Activated CD4-positive, alpha-beta T cell treated with anti-CD3 and anti-CD28 coated beads for 36 hours (primary cell): ENCODE data around the gene TDRD9. TPM values are rescaled to one million over a fixed set of nuclear protein-coding genes. Genes with fewer than 3 reads are reported as not detected.

Source experiments
- ATAC-seq: fragments of 200-7000 bp; cut with Tn5 transposase; one replicate; pipeline ENCODE4 v1.10.0; 2021; ENCODE audit warnings: mild to moderate bottlenecking, moderate library complexity
- CTCF ChIA-PET: fragments of 350-600 bp; sonication (Branson Sonifier 250); formaldehyde crosslinking; loops from one replicate; lab custom pipeline; 2021; ENCODE audit warnings: antibody characterized with exemption; lab: Charles Lee
- POLR2A ChIA-PET: fragments of 350-600 bp; sonication (Branson Sonifier 250); formaldehyde crosslinking; loops from one replicate; lab custom pipeline; 2021; ENCODE audit warnings: antibody characterized with exemption, inconsistent platforms; lab: Charles Lee
- DNase-seq: peaks from one replicate; pipeline ENCODE4 v3.0.0-alpha.2; 2020
- H3K27ac Mint-ChIP-seq: one replicate; pipeline ENCODE4 v1.8.0; 2021; ENCODE audit warnings: mixed read lengths
- H3K27me3 Mint-ChIP-seq: one replicate; pipeline ENCODE4 v1.8.0; 2021; ENCODE audit warnings: mixed read lengths
- H3K36me3 Mint-ChIP-seq: one replicate; pipeline ENCODE4 v1.8.0; 2021; ENCODE audit warnings: low read depth, mixed read lengths
- H3K4me1 Mint-ChIP-seq: one replicate; pipeline ENCODE4 v1.8.0; 2021; ENCODE audit warnings: mixed read lengths
- H3K4me3 Mint-ChIP-seq: one replicate; pipeline ENCODE4 v1.8.0; 2021; ENCODE audit warnings: mild to moderate bottlenecking, moderate library complexity, mixed read lengths
- H3K9me3 Mint-ChIP-seq: one replicate; pipeline ENCODE4 v1.8.0; 2021; ENCODE audit warnings: low read depth, mixed read lengths
- intact Hi-C, 2 experiments: fragments of 100-400 bp; cut with DNase I in 1 of 2; cut with micrococcal nuclease in 1 of 2; formaldehyde crosslinking; loops; one replicate each; pipeline versions ENCODE4 v1.14.2 to v1.15.1; 2022 to 2024; cut with DNase I, micrococcal nuclease
- total RNA-seq, 2 experiments: library from RNA; stranded (reverse); gene quantifications; one replicate each; pipeline ENCODE4 v1.2.3, GENCODE V29; 2021

The TDRD9 gene
- total RNA-seq, 2 experiments from 2014 or later: 0.42 to 0.62 TPM

DNA sequence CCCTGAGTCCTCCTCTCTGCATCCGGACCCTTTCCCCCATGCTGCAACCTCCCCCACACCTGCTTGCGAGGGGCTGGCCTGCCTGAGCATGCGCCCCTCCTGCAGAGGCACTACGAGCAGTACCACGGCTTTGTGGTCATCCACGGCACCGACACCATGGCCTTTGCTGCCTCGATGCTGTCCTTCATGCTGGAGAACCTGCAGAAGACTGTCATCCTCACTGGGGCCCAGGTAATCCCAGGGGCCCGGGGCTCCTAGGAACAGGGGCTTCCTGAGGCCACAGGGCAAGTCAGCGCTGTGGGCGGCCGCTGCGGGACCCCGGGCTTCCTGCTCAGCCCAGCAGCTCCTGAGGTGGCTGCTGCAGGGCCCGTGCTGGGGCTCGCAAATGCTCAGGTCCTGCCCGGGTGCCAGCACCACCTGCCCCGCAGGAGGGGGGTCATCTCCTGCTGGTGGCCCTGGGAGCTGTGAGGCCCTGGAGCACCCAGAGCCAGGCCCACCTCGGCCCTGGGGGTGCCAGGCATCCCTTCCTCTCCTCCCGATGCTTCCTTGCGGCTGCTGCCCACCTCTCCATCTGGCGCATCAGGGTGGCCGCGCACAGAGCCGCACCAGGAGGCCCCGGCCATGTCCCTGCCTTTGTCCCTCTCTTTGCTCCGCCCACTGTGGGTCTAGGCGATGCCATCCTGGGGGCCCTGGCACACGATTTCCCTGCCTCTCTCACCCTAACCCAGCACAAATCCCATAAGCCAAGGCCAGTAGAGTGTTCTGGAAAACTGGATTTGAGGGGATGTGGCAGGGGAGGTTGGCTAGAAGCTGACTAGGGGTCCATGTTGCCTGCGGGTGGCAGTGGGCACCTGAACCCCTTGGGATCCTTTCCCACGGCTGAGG lies 167.4 kb downstream of the TDRD9 start:
- no peak overlapping the region for H3K27ac Mint-ChIP-seq
- POLR2A ChIA-PET: no interaction called here
- no peak for ATAC-seq
- H3K9me3 Mint-ChIP-seq: no peaks in the 10 kb centered on the region
- intact Hi-C loops: loop anchor here in 1 of 2 experiments (2.0 kb wide), 1 partner anchor 469 kb away; no protein-coding TSS in a partner anchor
- H3K27me3 Mint-ChIP-seq: no peaks in the 10 kb centered on the region
- CTCF ChIA-PET: interaction anchor here (0.6 to 1.7 kb wide), 7 partner anchors 10 to 486 kb away, joined by 3 to 6 read pairs (median 4); no protein-coding TSS in a partner anchor
- DNase-seq: no peak
- no peaks in the 10 kb centered on the region for H3K36me3 Mint-ChIP-seq
- no peak overlapping the region for H3K4me3 Mint-ChIP-seq
- peaks cover 5% of the 10 kb centered on the region for H3K4me1 Mint-ChIP-seq

GRCh38 chr14:104096318-104096717 lies 168.1 kb downstream of the TDRD9 start:
- POLR2A ChIA-PET: no interaction called here
- Mint-ChIP-seq H3K4me1 (peaks cover 5% of the 10 kb centered on the region), H3K9me3 (no peaks in the 10 kb centered on the region), H3K27me3 (no peaks in the 10 kb centered on the region), H3K36me3 (no peaks in the 10 kb centered on the region), H3K27ac (no peak overlapping the region), H3K4me3 (no peak overlapping the region)
- intact Hi-C loops: no loop called here
- CTCF ChIA-PET: interaction anchor here (0.6 to 1.5 kb wide), 4 partner anchors 19 to 485 kb away, joined by 3 to 5 read pairs (median 4); no protein-coding TSS in a partner anchor
- DNase-seq: no peak
- no peak for ATAC-seq

DNA sequence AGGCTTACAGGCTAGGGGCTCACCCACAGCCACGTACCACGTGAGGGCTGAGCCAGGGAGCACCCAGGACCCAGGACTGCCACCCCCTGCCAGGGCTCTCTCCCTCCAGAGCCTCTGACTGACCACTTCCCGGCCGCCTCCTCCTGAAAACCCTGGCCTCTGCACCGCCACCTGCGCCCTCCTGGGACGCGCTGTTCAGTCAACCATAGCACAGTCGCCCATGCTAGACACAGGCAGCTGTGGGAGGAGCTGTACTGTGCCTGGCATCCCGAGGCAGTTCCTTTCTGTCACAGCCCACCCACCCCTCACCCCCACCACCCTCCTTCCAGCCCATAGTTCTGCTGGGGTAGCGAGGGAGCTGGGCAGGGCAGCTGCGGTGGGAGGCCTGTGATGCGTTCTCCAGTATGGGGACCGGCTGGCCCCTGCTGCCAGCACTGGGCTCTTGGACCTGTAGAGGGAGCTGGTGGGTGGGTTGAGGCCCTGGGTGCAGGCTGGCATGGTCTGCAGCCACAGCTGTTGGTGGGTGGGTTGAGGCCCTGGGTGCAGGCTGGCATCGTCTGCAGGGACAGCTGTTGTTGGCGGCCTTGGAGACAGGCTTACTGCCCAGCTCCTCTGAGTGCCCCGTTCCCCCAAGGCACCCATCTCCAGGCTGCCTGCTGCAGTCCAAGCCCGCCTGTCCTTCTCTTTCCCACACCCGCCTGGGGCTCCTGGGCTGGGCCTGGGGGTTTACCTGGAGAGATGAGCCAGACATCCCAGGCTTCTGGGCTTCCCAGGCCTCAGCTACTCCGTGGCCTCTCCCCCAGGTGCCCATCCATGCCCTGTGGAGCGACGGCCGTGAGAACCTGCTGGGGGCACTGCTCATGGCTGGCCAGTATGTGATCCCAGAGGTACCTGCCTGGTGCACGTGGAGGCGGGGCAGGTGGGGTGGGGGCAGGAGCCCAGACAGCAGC lies 168.8 kb downstream of the TDRD9 start:
- POLR2A ChIA-PET: no interaction called here
- CTCF ChIA-PET: interaction anchor here (0.6 to 1.5 kb wide), 3 partner anchors 19 to 32 kb away, joined by 3 to 5 read pairs (median 4); no protein-coding TSS in a partner anchor
- H3K4me3 Mint-ChIP-seq: no peak overlapping the region
- no peaks in the 10 kb centered on the region for H3K27me3 Mint-ChIP-seq
- no peak for ATAC-seq
- peaks cover 5% of the 10 kb centered on the region for H3K4me1 Mint-ChIP-seq
- H3K9me3 Mint-ChIP-seq: no peaks in the 10 kb centered on the region
- intact Hi-C loops: no loop called here
- no peak for DNase-seq
- no peak overlapping the region for H3K27ac Mint-ChIP-seq
- H3K36me3 Mint-ChIP-seq: no peaks in the 10 kb centered on the region

DNA sequence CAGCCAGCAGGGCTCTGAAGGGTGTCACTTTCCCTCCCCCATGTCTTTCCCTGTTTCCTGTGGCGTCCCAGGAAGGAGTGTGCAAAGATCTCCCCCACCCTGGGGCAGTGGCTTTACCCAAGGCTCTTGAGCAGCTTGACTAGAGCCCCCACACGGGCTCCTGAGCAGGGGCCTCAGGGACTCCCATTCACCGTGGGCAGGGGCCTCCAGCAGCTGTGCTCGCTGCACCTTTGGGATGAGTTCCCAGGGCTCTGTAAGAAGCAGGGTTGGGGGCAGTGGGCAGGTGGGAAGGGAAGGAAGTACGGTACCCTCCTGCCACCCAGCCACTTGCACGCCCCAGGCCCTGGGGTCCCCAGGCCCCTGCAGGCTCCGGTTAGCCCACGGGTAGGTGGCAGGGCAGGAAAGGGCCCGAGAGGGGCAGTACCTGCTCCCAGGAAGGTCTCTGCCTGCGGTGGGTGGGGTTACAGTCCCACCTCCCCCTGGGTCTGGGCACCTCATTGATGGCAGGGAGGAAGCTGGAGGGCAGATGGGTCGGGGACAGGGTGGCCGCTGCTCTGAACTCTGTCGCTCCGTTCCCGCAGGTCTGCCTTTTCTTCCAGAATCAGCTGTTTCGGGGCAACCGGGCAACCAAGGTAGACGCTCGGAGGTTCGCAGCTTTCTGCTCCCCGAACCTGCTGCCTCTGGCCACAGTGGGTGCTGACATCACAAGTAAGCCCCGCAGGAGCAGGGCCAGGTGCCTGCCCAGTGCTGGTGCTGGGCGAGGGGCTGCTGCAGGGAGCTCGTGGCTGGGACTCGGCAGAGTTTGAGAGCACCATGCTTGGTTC lies 170.2 kb downstream of the TDRD9 start:
- H3K27me3 Mint-ChIP-seq: no peaks in the 10 kb centered on the region
- no peak overlapping the region for H3K27ac Mint-ChIP-seq
- ChIA-PET POLR2A (no interaction called here), CTCF (interaction anchor here (0.7 to 0.9 kb wide), 2 partner anchors 11 to 108 kb away, joined by 3 to 4 read pairs; no protein-coding TSS in a partner anchor)
- H3K36me3 Mint-ChIP-seq: no peaks in the 10 kb centered on the region
- no peak for ATAC-seq
- H3K4me1 Mint-ChIP-seq: peaks cover 5% of the 10 kb centered on the region
- DNase-seq: no peak
- H3K4me3 Mint-ChIP-seq: no peak overlapping the region
- H3K9me3 Mint-ChIP-seq: no peaks in the 10 kb centered on the region
- intact Hi-C loops: no loop called here

GRCh38 chr14:104099096-104100041 lies 171.1 kb downstream of the TDRD9 start:
- intact Hi-C loops: no loop called here
- no peak overlapping the region for H3K27ac Mint-ChIP-seq
- H3K4me3 Mint-ChIP-seq: no peak overlapping the region
- no peak for DNase-seq
- ATAC-seq: no peak
- POLR2A ChIA-PET: no interaction called here
- H3K9me3 Mint-ChIP-seq: no peaks in the 10 kb centered on the region
- peaks cover 2% of the 10 kb centered on the region for H3K4me1 Mint-ChIP-seq
- H3K27me3 Mint-ChIP-seq: no peaks in the 10 kb centered on the region
- H3K36me3 Mint-ChIP-seq: no peaks in the 10 kb centered on the region
- CTCF ChIA-PET: interaction anchor here (0.6 to 0.9 kb wide), 2 partner anchors 10 to 479 kb away, joined by 3 to 4 read pairs; no protein-coding TSS in a partner anchor

DNA sequence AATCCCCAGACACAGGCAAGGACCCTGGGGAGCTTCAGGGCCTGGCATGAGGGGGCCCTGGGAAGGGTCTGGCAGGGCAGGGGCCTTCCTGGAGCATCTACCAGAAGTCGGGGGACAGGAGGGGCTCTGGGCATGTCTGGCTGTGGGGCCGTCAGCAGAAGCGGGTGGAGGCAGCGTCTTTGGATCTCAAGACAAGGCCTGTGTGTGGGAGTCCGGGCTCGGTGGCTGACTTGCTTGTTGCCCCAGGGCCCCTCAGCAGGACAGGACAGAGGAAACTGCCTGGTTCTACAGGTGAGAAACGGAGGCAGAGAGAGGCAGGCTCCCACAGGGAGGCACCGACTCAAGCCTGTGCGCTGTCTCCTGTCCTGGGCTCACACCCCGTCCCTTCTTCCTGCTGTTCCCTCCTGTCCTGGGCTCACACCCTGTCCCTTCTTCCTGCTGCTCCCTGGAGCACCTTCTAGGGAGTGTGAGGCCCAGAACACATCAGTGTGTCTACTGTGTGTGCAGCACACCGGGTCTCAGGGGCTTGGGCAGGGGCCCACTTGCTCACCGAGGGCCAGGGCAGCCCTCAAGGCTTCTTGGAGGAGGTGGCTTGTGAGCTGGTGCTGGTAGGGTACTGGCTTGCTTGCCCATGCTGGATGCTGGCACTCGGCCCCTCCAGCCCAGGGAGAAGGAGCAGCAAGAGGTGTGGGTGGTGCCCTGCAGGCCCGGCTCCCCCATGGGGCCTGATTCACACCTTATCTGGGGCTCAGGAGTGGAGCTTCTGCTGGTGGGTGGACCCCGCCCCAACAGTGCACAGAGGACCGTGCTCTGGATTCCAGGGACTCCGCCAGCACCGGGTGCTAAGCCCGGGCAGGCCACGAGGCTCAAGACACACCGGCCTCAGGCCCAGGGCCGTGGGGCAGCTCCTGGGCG lies 172.2 kb downstream of the TDRD9 start:
- Mint-ChIP-seq H3K9me3 (no peaks in the 10 kb centered on the region), H3K36me3 (no peaks in the 10 kb centered on the region), H3K4me3 (no peak overlapping the region), H3K4me1 (no peaks in the 10 kb centered on the region), H3K27me3 (no peaks in the 10 kb centered on the region), H3K27ac (no peak overlapping the region)
- CTCF ChIA-PET: interaction anchor here (0.6 kb wide), 1 partner anchor 480 kb away, joined by 3 read pairs; no protein-coding TSS in a partner anchor
- POLR2A ChIA-PET: no interaction called here
- no peak for DNase-seq
- intact Hi-C loops: no loop called here
- no peak for ATAC-seq

DNA sequence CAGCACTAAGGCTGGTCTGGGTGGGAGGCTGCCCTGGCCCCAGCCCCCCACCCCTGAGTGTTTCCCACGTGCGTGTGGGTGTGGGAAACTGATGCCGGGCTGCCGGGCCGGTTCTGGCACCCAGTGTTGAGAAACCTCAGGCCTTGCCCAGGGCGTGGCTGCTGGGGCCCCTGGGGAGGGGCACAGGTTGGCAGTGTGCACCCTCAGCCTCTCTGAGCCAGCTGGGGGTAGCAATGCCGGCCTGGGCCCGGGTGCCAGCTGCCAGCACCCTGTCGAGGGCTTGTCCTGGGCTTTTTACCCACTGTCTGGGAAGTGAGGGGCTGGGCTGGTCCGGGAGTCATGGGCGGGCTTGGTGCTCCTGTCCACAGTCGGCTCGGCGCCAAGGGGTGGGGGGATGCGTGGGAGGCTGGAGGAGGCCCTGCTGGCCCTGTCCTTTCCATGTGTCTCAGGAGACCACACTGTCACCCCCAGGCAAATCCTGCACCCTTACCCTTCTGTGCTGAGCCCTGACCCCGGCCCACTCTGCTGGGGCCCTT lies 172.9 kb downstream of the TDRD9 start:
- H3K4me3 Mint-ChIP-seq: no peak overlapping the region
- no peaks in the 10 kb centered on the region for H3K36me3 Mint-ChIP-seq
- no peaks in the 10 kb centered on the region for H3K4me1 Mint-ChIP-seq
- no peaks in the 10 kb centered on the region for H3K9me3 Mint-ChIP-seq
- CTCF ChIA-PET: no interaction called here
- H3K27me3 Mint-ChIP-seq: no peaks in the 10 kb centered on the region
- H3K27ac Mint-ChIP-seq: no peak overlapping the region
- POLR2A ChIA-PET: no interaction called here
- intact Hi-C loops: no loop called here
- ATAC-seq: no peak
- no peak for DNase-seq

- H3K27ac Mint-ChIP-seq: no peak overlapping the region
- intact Hi-C loops: no loop called here
- ChIA-PET CTCF (no interaction called here), POLR2A (no interaction called here)
- DNase-seq: no peak
- H3K9me3 Mint-ChIP-seq: no peaks in the 10 kb centered on the region
- H3K4me3 Mint-ChIP-seq: no peak overlapping the region
- no peak for ATAC-seq
- H3K27me3 Mint-ChIP-seq: no peaks in the 10 kb centered on the region
- no peaks in the 10 kb centered on the region for H3K36me3 Mint-ChIP-seq
- no peaks in the 10 kb centered on the region for H3K4me1 Mint-ChIP-seq
These were observed 173.5 kb downstream of the TDRD9 start for GRCh38 chr14:104101651-104102281.
